ENCODE data around the gene CREBL2. TPM values are rescaled to one million over a fixed set of nuclear protein-coding genes. Genes with fewer than 3 reads are reported as not detected.

CREBL2 gene
- total and polyA plus RNA-seq, 7 experiments from 2014 or later: 17.3 to 46.5 (median 35.9) TPM

Other genes with a start within 250 kb of the CREBL2 start
- 10 to 100 TPM; 26.8 to 42.8 (median 38.9) TPM for gene DUSP16, start 49.0 kb upstream of the CREBL2 start, total RNA-seq
- gene DUSP16, start 49.0 kb upstream of the CREBL2 start, polyA plus RNA-seq: 1 to 10 TPM; 4.4 to 5.0 TPM
- 10 to 100 TPM in 1 of 5 experiments, 1 to 10 TPM in 3, under 1 TPM in 1; 0.69 to 10.4 (median 2.7) TPM for gene GPR19, start 84.3 kb downstream of the CREBL2 start, total RNA-seq
- under 1 TPM; 0.17 to 0.52 TPM for gene GPR19, start 84.3 kb downstream of the CREBL2 start, polyA plus RNA-seq
- 100 to 1,000 TPM; 105 to 205 (median 191) TPM for gene CDKN1B, start 105.5 kb downstream of the CREBL2 start, total RNA-seq
- gene CDKN1B, start 105.5 kb downstream of the CREBL2 start, polyA plus RNA-seq: 10 to 100 TPM; 15.1 to 32.8 TPM
- gene APOLD1, start 173.8 kb downstream of the CREBL2 start, total RNA-seq: 10 to 100 TPM in 1 of 5 experiments, 1 to 10 TPM in 3, under 1 TPM in 1; 0.64 to 11.1 (median 3.1) TPM
- under 1 TPM; 0.25 to 0.36 TPM for gene APOLD1, start 173.8 kb downstream of the CREBL2 start, polyA plus RNA-seq
- 100 to 1,000 TPM in 2 of 5 experiments, 10 to 100 TPM in 3; 71.6 to 154 (median 75.5) TPM for gene DDX47, start 201.5 kb downstream of the CREBL2 start, total RNA-seq
- gene DDX47, start 201.5 kb downstream of the CREBL2 start, polyA plus RNA-seq: 10 to 100 TPM; 70.7 to 90.2 TPM

Measured in naive thymus-derived CD4-positive, alpha-beta T cell (primary cell).